ENCODE results near the gene BCAR3.

- TF ChIP-seq POLR2AphosphoS5 (IDR thresholded peaks at IDR 0.05) = no peak
- TF ChIP-seq POLR2A (IDR thresholded peaks at IDR 0.05) = no peak
Observed at GRCh38 chr1:93720956-93721626, 39.5 kb upstream of the BCAR3 start.
